GM18858 (cell line): ENCODE data around the gene GRAMD1B.

Experiments used
- ATAC-seq: cut with Tn5 transposase; IDR thresholded peaks from one replicate; pipeline ENCODE4 v1.9.1; 2021; ENCODE audit not compliant: unreplicated experiment

Gene GRAMD1B

DNA sequence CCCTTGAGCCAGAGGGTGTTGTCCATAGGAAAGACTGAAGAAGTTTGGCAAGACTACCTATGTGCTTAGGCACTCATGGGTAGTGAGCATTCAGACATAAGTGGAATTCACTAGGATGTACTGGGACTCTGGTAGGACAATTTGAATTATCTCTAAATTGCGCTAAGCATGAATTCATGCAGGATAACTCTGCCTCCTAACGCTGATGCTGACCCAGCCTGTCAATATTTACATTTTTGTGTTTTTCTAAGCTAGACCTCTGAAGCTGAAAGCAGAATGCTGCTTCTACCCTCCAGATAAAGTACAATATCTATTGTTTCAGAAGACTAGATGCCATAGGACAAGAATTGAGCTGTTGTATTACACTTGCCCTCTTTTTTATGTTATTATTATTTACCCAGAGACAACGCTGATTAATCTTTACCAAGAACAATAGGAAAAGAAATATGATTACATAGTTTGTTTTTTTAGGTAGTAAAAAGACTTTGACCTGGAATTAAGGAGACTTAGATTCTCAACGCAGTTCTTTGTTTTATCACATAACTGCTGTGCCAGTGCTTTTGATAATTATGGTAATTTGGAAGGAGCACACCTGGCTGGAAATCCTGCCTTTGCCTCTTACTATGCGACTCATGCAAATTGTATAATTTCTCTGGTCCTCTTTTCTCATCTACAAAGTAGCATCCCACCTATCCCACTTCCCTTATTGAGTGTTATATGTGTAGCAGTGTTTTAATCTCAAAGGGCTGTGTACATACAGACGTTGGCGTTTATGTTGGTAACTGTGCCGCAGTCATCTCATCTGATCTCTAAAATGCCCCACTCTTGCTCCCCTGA lies 21.2 kb upstream of the GRAMD1B start:
- no peak for ATAC-seq

DNA sequence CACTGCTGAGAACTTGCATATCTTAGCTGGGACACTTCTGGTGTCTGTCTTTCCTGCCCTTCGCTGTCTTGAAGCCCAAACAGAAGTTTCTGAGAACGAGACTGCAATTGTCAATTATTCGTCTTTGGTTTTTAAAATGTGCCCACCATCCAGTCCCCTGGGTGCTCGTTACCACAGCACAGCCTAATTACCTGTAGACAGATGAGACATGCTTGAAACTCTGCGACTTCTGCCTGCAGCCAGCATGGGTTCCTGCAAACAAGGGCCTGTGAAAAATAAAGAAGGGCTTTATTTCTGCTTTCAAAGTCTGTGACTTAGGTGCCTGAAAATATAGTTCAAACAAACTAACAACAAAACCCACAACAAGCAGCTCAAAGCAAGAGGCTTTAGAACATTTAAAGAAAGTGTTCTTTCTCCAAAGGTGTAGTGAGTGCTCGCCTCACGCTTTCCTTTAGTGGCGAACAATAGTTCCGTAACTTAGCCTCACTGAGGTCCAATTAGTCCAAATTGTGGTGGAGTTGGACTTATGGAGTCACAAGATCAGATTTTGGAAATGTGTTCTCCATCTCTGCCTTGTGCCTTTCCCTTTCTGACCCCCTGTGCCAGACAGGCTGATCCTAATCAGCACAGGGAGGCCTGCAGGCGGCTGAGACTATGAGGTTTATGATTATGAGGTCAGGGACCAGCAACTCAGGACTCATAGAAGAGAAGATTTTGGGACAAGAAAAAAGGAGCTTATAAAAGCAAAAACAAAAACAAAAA lies 20.4 kb upstream of the GRAMD1B start:
- ATAC-seq, result no peak

DNA sequence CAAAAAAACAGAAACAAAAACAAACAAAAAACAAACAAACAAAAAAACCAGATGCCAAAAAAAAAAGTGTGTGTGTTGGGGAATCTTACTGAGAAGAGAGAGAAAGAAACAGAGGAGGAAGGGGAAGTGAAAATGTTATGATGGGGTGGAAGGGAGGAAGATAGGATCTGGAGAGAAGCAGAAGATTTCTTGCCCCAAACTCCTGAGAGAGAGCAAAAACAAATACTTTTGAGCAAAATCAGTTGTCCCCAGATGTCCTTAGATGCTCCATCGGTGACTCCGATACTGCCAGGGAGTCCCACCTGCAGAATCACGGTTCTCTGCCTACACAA lies 19.9 kb upstream of the GRAMD1B start:
- no peak for ATAC-seq

DNA sequence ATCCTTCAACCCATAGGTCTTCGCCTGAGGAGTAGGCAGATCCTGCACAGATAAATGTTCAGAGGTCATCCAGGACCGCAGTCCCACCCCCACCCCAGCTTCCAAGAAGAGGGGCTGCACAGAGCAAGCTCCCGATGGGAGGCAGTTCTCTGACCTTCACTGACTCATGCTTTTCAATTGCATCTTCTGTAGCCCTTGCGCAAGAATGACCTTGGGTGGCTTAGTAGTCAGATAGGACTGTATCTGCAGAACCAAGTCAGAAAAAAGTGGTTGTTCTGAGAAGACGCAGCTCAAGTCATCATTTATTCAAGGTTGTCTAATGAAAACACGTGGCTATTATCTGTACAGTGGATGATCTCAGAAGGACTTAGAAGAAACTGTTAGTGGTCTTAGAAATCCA lies 16.4 kb upstream of the GRAMD1B start:
- ATAC-seq, result no peak

DNA sequence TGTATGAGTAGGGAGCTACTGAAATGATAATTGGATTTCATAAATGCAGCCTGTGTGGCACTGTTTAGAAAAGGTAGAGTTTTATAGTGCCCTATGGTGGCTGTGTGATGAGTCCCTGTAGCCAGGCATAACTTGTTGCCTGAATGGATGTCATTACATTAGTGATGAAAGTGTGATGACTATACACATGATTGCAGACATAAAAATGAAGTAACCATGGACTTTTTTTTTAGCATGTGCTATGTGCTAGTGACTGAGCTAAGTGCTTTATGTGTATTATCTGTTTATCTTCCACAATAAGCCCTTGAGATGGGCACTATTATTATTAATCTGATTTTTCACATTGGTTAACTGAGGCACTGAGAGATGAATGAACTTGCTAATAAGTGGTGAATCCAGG lies 13.5 kb upstream of the GRAMD1B start:
- no peak for ATAC-seq

DNA sequence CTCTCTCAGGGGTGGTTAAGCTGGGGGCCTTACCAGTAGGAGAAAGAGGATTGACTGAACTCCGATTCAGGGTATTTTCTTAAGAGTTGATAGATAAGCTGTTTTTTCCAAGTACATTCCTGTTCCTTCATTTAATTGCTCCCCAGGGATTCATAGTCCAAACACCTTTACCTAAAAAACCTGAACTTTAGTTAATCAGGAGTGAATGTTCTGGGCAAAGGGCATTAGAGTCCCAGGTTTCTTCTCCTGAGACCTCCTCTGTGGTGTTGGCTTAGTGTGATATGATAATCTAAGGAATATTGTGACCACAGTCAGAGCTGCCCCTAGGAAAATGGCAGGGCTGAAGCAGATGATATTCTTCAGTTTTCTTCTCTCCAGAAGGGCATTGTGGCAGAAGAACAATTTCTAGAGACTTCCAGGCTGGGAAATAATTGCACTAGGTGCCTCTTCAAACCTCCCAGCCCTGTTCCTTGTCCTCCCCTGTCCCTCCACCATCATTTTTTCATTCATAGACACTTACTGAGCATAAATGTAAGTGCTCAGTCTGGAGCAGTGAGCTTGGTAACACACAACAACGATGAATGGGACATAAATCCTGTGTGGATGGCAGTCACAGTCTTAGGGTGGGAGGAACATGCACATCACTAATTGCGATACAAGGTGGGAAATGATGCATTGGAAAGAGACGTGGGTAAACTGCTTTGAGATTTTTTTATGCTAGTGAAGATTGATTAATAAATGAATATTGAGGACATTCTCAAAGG lies 11.5 kb upstream of the GRAMD1B start:
- no peak for ATAC-seq

DNA sequence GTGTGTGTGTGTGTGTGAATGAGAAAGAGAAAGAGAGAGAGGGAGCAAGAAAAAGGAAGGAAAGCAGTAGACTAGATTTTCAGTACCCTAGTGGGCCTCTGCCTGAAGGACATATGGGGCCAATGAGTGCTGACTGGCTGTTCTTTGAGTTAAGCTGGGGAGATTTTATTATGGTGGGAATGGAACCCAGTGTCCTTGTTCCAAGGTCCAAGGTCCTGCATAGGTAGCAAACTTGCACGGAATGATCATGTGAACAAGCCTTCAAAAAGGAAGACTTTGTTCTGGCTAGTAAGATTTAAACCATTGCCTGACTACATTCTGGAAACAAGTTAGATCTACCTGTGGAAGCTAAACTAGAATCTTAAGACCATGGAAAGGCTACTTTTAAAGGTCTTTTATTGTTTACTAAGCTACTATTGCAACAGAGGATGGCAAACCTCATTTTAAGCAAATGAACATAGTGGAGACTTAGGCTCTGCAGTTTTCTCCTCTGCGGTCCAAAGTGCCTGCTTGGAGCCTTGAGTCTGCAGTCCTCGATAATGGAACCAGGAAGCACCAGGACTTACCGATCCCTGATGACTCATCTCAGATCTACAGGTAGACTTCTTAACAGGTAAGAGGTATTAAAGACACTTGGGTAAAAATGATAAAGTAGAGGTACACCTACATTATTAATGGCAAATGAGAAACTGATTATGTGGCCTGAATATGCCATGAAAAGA lies 10.2 kb upstream of the GRAMD1B start:
- ATAC-seq, result no peak

DNA sequence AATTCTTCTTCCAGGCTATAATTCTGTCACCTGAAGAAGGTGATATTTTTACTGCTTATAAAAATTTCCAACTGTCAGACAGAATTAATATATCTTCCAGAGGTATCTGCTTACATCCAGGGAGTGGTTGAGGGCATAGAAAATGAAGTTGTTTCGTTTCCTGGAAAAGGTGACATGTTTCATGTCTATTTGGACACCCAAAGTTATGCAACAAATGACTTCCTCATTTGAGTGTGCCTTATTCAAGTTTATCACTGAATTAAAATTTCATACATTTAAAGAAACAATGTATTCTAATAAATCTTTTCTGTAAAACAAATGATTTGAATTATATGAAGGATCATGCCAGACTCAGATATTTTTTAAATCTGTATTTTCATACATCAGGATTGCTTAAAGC lies 8.5 kb upstream of the GRAMD1B start:
- no peak for ATAC-seq

DNA sequence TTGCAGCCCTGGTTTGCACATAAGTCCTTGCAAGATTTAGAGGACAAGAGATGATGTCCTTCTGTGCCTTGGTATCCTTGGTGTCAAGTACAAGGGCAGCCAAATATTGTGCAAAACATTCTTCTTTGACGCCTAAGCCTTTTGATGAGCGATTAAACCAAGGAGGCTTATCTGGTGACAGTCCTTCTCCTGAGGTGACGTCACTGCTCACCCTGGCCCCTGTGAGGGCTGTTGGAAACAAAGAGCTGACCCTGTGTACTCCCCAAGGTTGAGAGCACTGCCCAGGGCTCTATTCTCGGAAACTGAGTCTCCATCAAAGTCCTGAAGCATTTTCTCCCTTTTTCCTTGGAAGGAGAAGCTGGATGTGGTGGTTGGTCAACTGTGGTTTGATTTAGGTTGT lies 4.7 kb upstream of the GRAMD1B start:
- ATAC-seq, result no peak

DNA sequence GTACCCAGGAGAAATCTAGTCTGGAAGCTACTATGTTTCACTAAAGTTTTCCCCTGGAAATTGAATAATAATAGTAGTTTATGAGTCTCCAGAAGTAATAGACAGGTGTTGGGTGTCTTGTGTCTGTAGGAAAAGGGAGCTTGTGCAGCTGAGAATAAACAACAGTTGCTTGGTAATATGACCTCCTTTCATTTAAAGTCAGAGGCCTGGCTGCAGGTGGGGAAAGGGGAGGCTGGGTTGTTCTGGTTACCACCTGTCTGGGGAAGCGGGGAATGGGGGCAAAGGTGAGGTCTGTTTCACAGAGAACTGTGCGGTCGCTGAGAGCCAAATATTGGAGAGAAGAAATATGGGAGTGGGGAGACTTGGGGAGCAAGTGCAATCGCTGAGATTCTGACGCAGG lies 3.3 kb upstream of the GRAMD1B start:
- no peak for ATAC-seq

DNA sequence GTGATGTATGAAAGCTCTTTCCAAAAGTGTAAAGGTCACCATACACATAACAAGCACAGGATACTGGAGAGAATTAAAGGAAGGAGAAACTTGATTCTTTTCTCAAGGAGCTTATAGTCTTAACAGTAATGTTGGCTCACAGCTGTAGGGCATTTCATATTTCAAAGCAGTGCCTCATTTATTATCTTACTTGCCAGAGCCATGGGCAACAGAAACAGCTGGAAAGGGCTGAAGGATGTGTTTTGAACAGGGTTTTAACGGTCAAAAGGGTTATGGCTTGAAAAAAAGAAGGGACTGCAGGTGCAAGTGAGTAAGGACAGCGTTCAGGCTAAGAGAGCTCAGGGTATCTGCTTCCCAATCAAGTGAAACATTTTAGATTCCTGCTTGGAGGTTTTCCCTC lies 2.7 kb upstream of the GRAMD1B start:
- no peak for ATAC-seq

DNA sequence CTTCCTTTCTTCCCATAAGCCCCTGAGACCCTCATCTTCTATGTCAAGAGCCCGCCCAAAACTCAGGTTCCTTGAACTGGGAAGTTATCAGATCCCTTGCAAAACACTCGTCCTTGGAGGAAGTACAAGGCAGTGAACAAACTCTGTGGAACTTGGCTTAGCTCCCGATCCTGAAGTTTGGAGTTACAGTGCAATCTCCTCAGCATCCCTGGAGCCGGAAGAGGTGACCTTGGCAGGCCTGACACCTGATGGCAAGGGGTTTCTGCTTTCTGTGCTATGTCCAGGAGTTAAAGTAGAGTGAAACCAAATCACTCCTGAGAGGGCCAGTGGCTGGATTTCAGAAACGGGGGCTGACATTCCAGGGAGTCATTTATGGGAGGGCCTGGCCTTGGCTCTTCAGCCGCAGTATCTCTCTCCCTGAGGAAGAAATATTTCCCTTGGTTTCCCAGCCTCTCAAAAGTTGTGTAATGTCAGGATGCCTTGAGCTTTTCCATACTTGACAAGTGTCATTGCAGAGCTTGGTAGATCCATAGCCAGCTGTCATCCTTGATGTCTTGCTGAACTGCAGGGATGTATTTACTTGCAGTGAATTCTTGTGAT lies 1.9 kb upstream of the GRAMD1B start:
- no peak for ATAC-seq

DNA sequence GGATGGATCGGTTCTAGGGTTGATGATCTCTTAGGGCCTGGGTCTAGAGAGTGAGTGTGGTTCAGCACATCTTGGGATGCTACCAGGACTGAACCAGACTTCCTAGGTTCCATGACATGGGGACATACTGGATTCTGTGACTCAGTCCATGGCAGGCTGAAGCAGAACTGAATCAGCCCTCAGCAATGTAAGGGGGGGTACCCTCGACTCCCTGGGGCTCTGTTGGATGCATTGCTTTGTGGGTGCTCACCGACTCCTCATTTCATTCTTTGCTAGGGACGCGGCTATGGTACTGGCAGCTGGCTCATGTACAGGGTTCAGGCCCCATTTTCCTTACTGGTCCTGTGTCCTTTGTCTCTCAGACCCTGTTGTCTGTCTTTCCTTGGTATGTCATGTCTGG lies 733 bp upstream of the GRAMD1B start:
- ATAC-seq, result no peak

DNA sequence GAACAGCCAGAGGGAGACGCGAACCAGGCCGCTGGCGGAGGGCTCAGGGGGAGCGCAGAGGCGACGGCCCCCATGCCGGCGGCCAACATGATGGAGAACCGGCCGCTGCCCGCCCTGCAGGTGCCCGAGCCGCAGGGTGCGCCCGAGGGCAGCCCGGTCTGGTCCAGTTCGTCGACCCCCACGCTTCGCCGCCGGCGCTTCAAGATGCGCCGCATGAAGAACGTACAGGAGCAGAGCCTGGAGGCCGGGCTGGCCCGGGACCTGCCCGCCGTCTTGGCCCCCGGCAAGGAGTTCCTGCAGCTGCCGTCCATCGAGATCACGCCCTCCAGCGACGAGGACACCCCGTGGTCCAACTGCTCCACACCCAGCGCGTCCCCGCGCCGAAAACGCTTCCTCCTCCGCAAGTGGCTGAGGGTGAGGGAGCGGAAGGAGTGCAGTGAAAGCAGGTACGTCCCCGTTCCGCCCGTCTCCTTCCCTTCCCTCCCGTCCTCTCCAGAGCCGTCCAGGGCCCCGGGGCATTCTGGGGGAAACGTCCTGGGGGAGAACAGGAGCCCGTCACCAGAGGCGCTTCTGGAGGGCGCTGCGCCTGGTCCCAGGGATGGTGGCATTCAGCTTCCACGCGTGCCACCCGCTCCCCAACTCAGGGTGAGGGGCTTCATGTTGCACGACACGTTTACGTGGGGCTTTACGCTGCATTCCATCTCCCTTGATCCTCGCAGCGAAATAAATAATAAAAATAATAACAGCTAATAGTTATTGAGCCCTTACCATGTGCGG lies 840 bp downstream of the GRAMD1B start:
- ATAC-seq, result no peak

DNA sequence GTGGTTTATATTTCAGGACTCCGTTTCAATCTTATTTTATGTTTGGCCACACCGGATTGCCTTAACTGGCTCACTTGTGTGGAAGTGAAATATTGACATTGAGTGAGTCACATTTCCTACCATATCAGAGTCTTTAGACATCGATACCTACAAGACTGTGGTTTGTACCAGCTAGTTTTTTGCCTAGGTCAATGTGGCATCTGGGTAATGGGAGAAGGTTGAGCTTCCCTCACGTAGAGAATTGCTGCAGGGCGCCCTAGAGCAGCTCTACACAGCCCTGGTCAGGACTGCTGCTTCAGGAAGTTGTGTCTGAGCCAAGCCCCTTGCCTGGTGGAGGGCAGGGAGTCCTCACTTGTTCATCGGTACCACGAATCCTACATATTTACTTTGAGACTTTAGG lies 1.6 kb downstream of the GRAMD1B start:
- ATAC-seq, result no peak

DNA sequence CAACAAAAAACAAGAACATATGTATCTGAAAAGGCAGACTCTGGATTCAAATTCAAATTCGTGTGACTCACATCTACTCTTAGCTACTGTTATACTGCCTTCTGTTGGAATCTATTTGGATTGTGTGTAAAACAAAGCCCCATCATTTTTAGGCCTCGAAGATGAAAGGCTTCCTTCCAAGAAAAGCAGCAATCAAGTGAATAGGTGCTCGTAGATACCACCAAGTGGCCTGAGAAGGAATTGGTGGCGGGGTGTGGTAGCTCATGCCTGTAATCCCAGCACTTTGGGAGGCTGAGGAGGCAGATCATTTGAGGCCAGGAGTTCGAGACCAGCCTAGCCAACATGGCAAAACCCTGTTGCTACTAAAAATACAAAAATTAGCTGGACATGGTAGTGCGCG lies 4.2 kb downstream of the GRAMD1B start:
- ATAC-seq, result no peak

DNA sequence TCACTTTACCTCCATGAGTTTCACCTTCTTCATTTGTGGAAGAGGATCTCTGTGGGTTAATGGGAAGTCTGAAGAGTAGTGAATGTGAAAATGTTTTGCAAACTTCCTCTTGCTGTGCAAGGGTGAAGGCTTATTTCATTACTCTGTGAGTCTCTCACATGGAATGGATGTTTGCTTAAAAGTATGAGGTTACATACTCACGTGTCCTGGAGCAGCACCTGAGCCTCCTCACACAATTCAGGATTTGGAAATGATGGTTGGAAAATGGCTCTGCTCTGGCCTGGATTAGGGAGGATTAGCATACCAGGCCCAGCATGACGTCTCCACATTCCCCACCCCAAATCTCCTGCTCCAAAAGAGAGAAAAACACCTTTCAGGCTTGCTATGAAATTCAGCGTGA lies 4.8 kb downstream of the GRAMD1B start:
- ATAC-seq, result no peak

DNA sequence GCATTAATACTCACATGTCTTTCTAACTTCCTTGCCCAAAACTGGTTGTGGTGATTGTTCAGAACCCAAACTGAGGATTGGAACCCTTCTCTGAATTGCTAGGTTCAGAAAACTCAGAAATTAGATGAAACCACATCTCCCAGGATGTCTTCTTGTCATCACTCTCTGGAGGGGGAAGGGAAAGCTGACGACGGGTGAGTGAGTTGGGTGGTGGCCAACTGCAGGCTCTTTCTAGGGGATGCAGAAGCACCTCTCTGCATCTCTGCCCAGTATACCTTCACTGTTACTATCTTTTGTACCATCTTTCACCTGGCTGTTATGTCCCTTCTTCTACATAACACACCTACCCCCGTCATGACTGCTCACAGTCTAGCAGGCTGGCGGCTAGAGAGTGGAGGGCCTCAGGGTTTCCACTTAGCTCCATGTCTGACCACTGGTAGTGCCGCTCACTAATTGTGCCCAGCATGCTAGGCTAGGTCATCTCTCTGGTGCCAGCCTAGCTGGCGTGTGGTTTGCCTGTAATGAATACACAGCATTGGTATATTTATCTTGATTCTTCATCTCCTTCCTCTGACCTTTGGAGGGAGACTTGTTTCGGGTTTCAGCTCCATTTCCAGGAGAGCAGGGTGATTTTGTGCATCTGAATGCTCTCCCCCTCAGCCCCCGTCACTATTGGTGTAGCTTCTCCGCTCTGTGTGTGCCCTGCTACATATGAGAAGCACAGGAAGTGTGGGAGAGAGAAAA lies 7.3 kb downstream of the GRAMD1B start:
- ATAC-seq, result no peak

DNA sequence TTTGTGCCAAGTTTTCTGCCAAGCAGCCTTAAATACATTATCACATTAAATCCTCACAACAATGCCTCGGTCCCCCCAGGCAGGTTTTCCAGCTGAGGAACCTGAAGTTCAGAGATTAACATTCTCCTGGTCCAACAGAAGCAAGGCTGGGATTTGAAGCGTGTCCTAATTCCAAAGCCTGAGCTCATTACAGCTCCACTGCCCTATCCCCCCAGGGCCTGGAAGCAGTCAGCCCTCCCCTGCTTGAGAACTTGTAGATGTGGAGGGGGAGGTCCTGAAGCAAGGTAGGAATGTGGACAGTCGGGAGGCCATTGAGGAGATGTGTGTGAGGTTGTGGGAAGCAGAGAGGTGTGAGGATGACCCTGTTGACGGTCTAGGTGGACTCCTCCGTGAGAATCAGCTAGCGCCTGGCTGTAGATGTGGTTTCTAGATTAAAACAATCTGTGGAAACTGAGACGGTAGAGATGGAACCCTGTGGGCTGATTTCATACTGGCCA lies 8.1 kb downstream of the GRAMD1B start:
- no peak for ATAC-seq
